IPS-15b (cell line): ENCODE results near the gene TEP1.

Experiments used
- H3K27me3 ChIP-seq: one replicate; pipeline ENCODE4 v1.6.1; 2013; ENCODE audit warnings: low read length; ENCODE audit not compliant: control insufficient read depth, insufficient read depth
- H3K36me3 ChIP-seq: one replicate; pipeline ENCODE4 v1.6.1; 2013; ENCODE audit warnings: low read length; ENCODE audit not compliant: control insufficient read depth, insufficient read depth
- H3K4me1 ChIP-seq: one replicate; pipeline ENCODE4 v1.6.1; 2013; ENCODE audit warnings: mild to moderate bottlenecking, low read length; ENCODE audit not compliant: control insufficient read depth, insufficient read depth
- H3K4me3 ChIP-seq: one replicate; pipeline ENCODE4 v1.5.1; 2013; ENCODE audit warnings: low read depth, low read length
- H3K9ac ChIP-seq: one replicate; pipeline ENCODE4 v1.6.1; 2013; ENCODE audit warnings: low read depth, mild to moderate bottlenecking, low read length
- H3K9me3 ChIP-seq: one replicate; pipeline ENCODE4 v1.6.1; 2013; ENCODE audit warnings: mild to moderate bottlenecking, low read length; ENCODE audit not compliant: control insufficient read depth, insufficient read depth

Gene TEP1

GRCh38 chr14:20427231-20428009, 14.1 kb upstream of the TEP1 start:
- Histone ChIP-seq H3K9me3 (no peaks in the 10 kb centered on the region), H3K36me3 (no peaks in the 10 kb centered on the region), H3K27me3 (no peaks in the 10 kb centered on the region), H3K4me3 (no peak overlapping the region), H3K9ac (no peak overlapping the region), H3K4me1 (no peaks in the 10 kb centered on the region)

GRCh38 chr14:20424851-20425250, 11.6 kb upstream of the TEP1 start:
- H3K4me3 ChIP-seq, result no peak overlapping the region
- no peaks in the 10 kb centered on the region for H3K27me3 ChIP-seq
- no peaks in the 10 kb centered on the region for H3K36me3 ChIP-seq
- H3K9me3 ChIP-seq, result no peaks in the 10 kb centered on the region
- no peak overlapping the region for H3K9ac ChIP-seq
- peaks cover 6% of the 10 kb centered on the region for H3K4me1 ChIP-seq

GRCh38 chr14:20422886-20423285, 9.6 kb upstream of the TEP1 start:
- no peaks in the 10 kb centered on the region for H3K9me3 ChIP-seq
- no peak overlapping the region for H3K9ac ChIP-seq
- peaks cover 6% of the 10 kb centered on the region for H3K4me1 ChIP-seq
- H3K4me3 ChIP-seq, result no peak overlapping the region
- no peaks in the 10 kb centered on the region for H3K36me3 ChIP-seq
- H3K27me3 ChIP-seq, result no peaks in the 10 kb centered on the region

GRCh38 chr14:20421267-20421666, 8.0 kb upstream of the TEP1 start:
- Histone ChIP-seq H3K4me3 (no peak overlapping the region), H3K36me3 (no peaks in the 10 kb centered on the region), H3K4me1 (peaks cover 6% of the 10 kb centered on the region), H3K27me3 (no peaks in the 10 kb centered on the region), H3K9ac (no peak overlapping the region), H3K9me3 (no peaks in the 10 kb centered on the region)

GRCh38 chr14:20419419-20419818, 6.1 kb upstream of the TEP1 start:
- Histone ChIP-seq H3K4me1 (peaks cover 10% of the 10 kb centered on the region), H3K27me3 (no peaks in the 10 kb centered on the region), H3K4me3 (no peak overlapping the region), H3K36me3 (no peaks in the 10 kb centered on the region), H3K9ac (no peak overlapping the region), H3K9me3 (no peaks in the 10 kb centered on the region)

GRCh38 chr14:20418501-20418909, 5.2 kb upstream of the TEP1 start:
- Histone ChIP-seq H3K4me3 (no peak overlapping the region), H3K4me1 (peaks cover 10% of the 10 kb centered on the region), H3K36me3 (no peaks in the 10 kb centered on the region), H3K9ac (no peak overlapping the region), H3K9me3 (no peaks in the 10 kb centered on the region), H3K27me3 (no peaks in the 10 kb centered on the region)

GRCh38 chr14:20417250-20418186, 4.2 kb upstream of the TEP1 start:
- H3K4me1 ChIP-seq, result peaks cover 10% of the 10 kb centered on the region

GRCh38 chr14:20416223-20416622, 2.9 kb upstream of the TEP1 start:
- Histone ChIP-seq H3K4me1 (peaks cover 10% of the 10 kb centered on the region), H3K4me3 (no peak overlapping the region), H3K9ac (no peak overlapping the region), H3K27me3 (no peaks in the 10 kb centered on the region), H3K9me3 (no peaks in the 10 kb centered on the region), H3K36me3 (no peaks in the 10 kb centered on the region)

More at GRCh38 chr14:20417250-20418186, 4.2 kb upstream of the TEP1 start:
- Histone ChIP-seq H3K36me3 (no peaks in the 10 kb centered on the region), H3K27me3 (no peaks in the 10 kb centered on the region), H3K4me3 (no peak overlapping the region), H3K9ac (no peak overlapping the region), H3K9me3 (no peaks in the 10 kb centered on the region)

- H3K9me3 ChIP-seq, result no peaks in the 10 kb centered on the region
- peaks cover 10% of the 10 kb centered on the region for H3K4me1 ChIP-seq
- no peaks in the 10 kb centered on the region for H3K36me3 ChIP-seq
- H3K27me3 ChIP-seq, result no peaks in the 10 kb centered on the region
- H3K4me3 ChIP-seq, result no peak overlapping the region
- H3K9ac ChIP-seq, result no peak overlapping the region
Measured at GRCh38 chr14:20415782-20416206, 2.5 kb upstream of the TEP1 start.

- Histone ChIP-seq H3K4me3 (peak overlapping the region; percentile 91), H3K9ac (peak overlapping the region; percentile 61), H3K9me3 (no peaks in the 10 kb centered on the region), H3K36me3 (no peaks in the 10 kb centered on the region), H3K27me3 (no peaks in the 10 kb centered on the region), H3K4me1 (peaks cover 10% of the 10 kb centered on the region)
Measured at GRCh38 chr14:20413744-20414082, 412 bp upstream of the TEP1 start.

- Histone ChIP-seq H3K9me3 (no peaks in the 10 kb centered on the region), H3K27me3 (no peaks in the 10 kb centered on the region), H3K36me3 (peaks cover 5% of the 10 kb centered on the region), H3K4me3 (peak overlapping the region; percentile 91), H3K4me1 (peaks cover 10% of the 10 kb centered on the region), H3K9ac (no peak overlapping the region)
Measured at GRCh38 chr14:20412411-20412810, 890 bp downstream of the TEP1 start.

- Histone ChIP-seq H3K4me1 (peaks cover 5% of the 10 kb centered on the region), H3K36me3 (peaks cover 14% of the 10 kb centered on the region), H3K27me3 (no peaks in the 10 kb centered on the region), H3K4me3 (no peak overlapping the region), H3K9me3 (no peaks in the 10 kb centered on the region), H3K9ac (no peak overlapping the region)
Measured at GRCh38 chr14:20409226-20409625, 4.1 kb downstream of the TEP1 start.
